HepG2 (cell line): Measurements from ENCODE around the gene HECTD4. TPM values are rescaled to one million over a fixed set of nuclear protein-coding genes. Genes with fewer than 3 reads are reported as not detected.
A peak's percentile ranks its signal among the peaks of the same experiment; 100 is the strongest.

Source experiments
- AGO2 ChIP-seq: fragments of 200-400 bp; formaldehyde crosslinking; optimal IDR thresholded peaks from 2 replicates; pipeline ENCODE3; 2017; ENCODE audit warnings: mild to moderate bottlenecking, low read depth, low read length, moderate library complexity
- CREM ChIP-seq, 2 experiments: sonication (generic) in 1 of 2; formaldehyde crosslinking in 1 of 2; IDR thresholded peaks; 2 replicates each; pipeline versions ENCODE4 v1.4.0 to v1.6.1; 2016 to 2020; ENCODE audit warnings: antibody characterized with exemption in 1 of 2, mild to moderate bottlenecking in 1 of 2, missing genetic modification reagents in 1 of 2
- IKZF1 ChIP-seq: fragments of 450-650 bp; IDR thresholded peaks from 2 replicates; pipeline ENCODE4 v1.7.1; 2016
- REL ChIP-seq: sonication (generic); formaldehyde crosslinking; conservative IDR thresholded peaks from 2 replicates; pipeline ENCODE4 v1.8.0; 2022; ENCODE audit warnings: mild to moderate bottlenecking, missing genetic modification reagents, moderate library complexity
- SALL1 ChIP-seq: sonication (generic); formaldehyde crosslinking; IDR thresholded peaks from 2 replicates; pipeline ENCODE4 v1.8.0; 2022; ENCODE audit warnings: mild to moderate bottlenecking, missing genetic modification reagents
- SATB2 ChIP-seq: sonication (generic); formaldehyde crosslinking; IDR thresholded peaks from 2 replicates; pipeline ENCODE4 v1.5.0; 2020; ENCODE audit warnings: missing genetic modification reagents
- TBL1XR1 ChIP-seq: fragments of 150-350 bp; IDR thresholded peaks from 2 replicates; pipeline ENCODE4 v1.6.1; 2014; ENCODE audit warnings: borderline replicate concordance, low read length; ENCODE audit not compliant: partially characterized antibody
- ZFP62 ChIP-seq: sonication (generic); formaldehyde crosslinking; IDR thresholded peaks from 2 replicates; pipeline ENCODE4 v1.4.0; 2020; ENCODE audit warnings: missing genetic modification reagents
- ZFYVE20 ChIP-seq: sonication (generic); formaldehyde crosslinking; IDR thresholded peaks from 2 replicates; pipeline ENCODE4 v1.8.0; 2023; ENCODE audit warnings: low read depth, mild to moderate bottlenecking, moderate library complexity, missing genetic modification reagents, borderline replicate concordance
- ZNF121 ChIP-seq: sonication (generic); formaldehyde crosslinking; IDR thresholded peaks from 2 replicates; pipeline ENCODE4 v1.5.0; 2020; ENCODE audit warnings: mild to moderate bottlenecking, missing genetic modification reagents
- ZNF557 ChIP-seq: sonication (generic); formaldehyde crosslinking; IDR thresholded peaks from 2 replicates; pipeline ENCODE4 v1.4.0; 2020; ENCODE audit warnings: missing genetic modification reagents
- ZNF597 ChIP-seq: sonication (generic); formaldehyde crosslinking; IDR thresholded peaks from 2 replicates; pipeline ENCODE4 v1.5.0; 2020; ENCODE audit warnings: missing genetic modification reagents
- ZNF749 ChIP-seq: sonication (generic); formaldehyde crosslinking; IDR thresholded peaks from 2 replicates; pipeline ENCODE4 v1.8.0; 2022; ENCODE audit warnings: mild to moderate bottlenecking, missing genetic modification reagents, moderate library complexity, borderline replicate concordance
- ZNF773 ChIP-seq: sonication (generic); formaldehyde crosslinking; IDR thresholded peaks from 2 replicates; pipeline ENCODE4 v1.4.0; 2020; ENCODE audit warnings: missing genetic modification reagents, borderline replicate concordance
- polyA plus RNA-seq, 8 experiments: library from polyadenylated mRNA; depleted of rRNA in 3 of 8; stranded (reverse) in 7 of 8; unstranded in 1 of 8; fragments of >200 nt; fragmentation: Illumina TruSeq in 4 of 8; extraction: Trizol in 4 of 8; gene quantifications; 2 replicates each; pipeline versions ENCODE4 v1.2.1 to v1.2.3, GENCODE V29; 2011 to 2016; ENCODE audit warnings: low read depth in 4 of 8, missing spikeins in 1 of 8, mixed read lengths in 1 of 8; ENCODE audit not compliant: insufficient read depth in 1 of 8
- total RNA-seq, 5 experiments: library from RNA; depleted of rRNA; stranded (reverse); fragments of >200 nt; fragmentation: Illumina TruSeq; extraction: Trizol; gene quantifications; 2 replicates each; pipeline ENCODE4 v1.2.3, GENCODE V29; 2016; ENCODE audit warnings: low read depth in 1 of 5
- TF ChIP-seq, protein P1 (sequence below): sonication (generic); formaldehyde crosslinking; IDR thresholded peaks from 2 replicates; pipeline ENCODE4 v1.4.0; 2020; ENCODE audit warnings: mild to moderate bottlenecking, missing genetic modification reagents
- TF ChIP-seq, protein P2 (sequence below): sonication (generic); formaldehyde crosslinking; IDR thresholded peaks from 2 replicates; pipeline ENCODE4 v1.5.0; 2020; ENCODE audit warnings: missing genetic modification reagents, mild to moderate bottlenecking, borderline replicate concordance
- TF ChIP-seq, protein P3 (sequence below): sonication (generic); formaldehyde crosslinking; IDR thresholded peaks from 2 replicates; pipeline ENCODE4 v1.4.0; 2020; ENCODE audit warnings: missing genetic modification reagents

HECTD4 gene
- total and polyA plus RNA-seq, 2 of the 13 experiments (the other 11 are each of a cell fraction or from before 2014, with no cell fraction given): 9.0 to 11.4 TPM

DNA sequence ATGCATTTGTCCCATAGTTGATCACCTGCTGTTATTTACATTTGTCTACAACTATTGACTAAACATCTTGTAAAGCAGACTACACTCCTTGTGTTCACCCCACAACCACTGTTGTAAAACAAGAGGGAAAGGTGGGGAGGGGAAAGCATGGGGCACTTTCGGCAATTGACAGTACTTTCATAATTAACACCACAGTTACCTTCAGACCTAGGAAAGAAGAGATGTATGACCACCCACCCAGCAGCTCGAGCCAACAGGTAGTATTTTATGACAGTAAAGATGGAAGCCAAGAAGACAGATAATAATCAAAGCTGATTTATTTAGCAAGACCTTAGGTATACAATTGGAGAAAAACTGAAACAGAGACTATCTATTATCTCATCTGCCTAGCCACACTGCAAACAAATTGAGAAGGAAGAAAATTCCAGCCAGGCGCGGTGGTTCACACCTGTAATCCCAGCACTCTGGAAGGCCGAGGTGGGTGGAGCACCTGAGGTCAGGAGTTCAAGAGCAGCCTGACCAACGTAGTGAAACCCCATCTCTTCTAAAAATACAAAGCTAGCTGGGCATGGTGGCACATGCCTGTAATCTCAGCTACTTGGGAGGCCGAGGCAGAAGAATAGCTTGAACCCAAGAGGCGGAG, 11.2 kb downstream of the HECTD4 start (continued):
- TF ChIP-seq TBL1XR1 (no peak), ZFYVE20 (no peak), SATB2 (CRISPR knock-in tag) (no peak), ZNF597 (no peak), REL (CRISPR knock-in tag) (no peak), ZFP62 (no peak), ZNF749 (no peak), AGO2 (no peak), ZNF121 (peak; percentile 87), ZNF557 (CRISPR knock-in tag) (no peak), IKZF1 (no peak), SALL1 (CRISPR knock-in tag) (0 out of 2 replicates have a peak, but pooled peaks have one; percentile 16), ZNF773 (CRISPR knock-in tag) (no peak), CREM (IDR thresholded peaks at IDR 0.05) (no peak), CREM (CRISPR knock-in tag; IDR thresholded peaks at IDR 0.05) (no peak)
- TF ChIP-seq, protein P1, sequence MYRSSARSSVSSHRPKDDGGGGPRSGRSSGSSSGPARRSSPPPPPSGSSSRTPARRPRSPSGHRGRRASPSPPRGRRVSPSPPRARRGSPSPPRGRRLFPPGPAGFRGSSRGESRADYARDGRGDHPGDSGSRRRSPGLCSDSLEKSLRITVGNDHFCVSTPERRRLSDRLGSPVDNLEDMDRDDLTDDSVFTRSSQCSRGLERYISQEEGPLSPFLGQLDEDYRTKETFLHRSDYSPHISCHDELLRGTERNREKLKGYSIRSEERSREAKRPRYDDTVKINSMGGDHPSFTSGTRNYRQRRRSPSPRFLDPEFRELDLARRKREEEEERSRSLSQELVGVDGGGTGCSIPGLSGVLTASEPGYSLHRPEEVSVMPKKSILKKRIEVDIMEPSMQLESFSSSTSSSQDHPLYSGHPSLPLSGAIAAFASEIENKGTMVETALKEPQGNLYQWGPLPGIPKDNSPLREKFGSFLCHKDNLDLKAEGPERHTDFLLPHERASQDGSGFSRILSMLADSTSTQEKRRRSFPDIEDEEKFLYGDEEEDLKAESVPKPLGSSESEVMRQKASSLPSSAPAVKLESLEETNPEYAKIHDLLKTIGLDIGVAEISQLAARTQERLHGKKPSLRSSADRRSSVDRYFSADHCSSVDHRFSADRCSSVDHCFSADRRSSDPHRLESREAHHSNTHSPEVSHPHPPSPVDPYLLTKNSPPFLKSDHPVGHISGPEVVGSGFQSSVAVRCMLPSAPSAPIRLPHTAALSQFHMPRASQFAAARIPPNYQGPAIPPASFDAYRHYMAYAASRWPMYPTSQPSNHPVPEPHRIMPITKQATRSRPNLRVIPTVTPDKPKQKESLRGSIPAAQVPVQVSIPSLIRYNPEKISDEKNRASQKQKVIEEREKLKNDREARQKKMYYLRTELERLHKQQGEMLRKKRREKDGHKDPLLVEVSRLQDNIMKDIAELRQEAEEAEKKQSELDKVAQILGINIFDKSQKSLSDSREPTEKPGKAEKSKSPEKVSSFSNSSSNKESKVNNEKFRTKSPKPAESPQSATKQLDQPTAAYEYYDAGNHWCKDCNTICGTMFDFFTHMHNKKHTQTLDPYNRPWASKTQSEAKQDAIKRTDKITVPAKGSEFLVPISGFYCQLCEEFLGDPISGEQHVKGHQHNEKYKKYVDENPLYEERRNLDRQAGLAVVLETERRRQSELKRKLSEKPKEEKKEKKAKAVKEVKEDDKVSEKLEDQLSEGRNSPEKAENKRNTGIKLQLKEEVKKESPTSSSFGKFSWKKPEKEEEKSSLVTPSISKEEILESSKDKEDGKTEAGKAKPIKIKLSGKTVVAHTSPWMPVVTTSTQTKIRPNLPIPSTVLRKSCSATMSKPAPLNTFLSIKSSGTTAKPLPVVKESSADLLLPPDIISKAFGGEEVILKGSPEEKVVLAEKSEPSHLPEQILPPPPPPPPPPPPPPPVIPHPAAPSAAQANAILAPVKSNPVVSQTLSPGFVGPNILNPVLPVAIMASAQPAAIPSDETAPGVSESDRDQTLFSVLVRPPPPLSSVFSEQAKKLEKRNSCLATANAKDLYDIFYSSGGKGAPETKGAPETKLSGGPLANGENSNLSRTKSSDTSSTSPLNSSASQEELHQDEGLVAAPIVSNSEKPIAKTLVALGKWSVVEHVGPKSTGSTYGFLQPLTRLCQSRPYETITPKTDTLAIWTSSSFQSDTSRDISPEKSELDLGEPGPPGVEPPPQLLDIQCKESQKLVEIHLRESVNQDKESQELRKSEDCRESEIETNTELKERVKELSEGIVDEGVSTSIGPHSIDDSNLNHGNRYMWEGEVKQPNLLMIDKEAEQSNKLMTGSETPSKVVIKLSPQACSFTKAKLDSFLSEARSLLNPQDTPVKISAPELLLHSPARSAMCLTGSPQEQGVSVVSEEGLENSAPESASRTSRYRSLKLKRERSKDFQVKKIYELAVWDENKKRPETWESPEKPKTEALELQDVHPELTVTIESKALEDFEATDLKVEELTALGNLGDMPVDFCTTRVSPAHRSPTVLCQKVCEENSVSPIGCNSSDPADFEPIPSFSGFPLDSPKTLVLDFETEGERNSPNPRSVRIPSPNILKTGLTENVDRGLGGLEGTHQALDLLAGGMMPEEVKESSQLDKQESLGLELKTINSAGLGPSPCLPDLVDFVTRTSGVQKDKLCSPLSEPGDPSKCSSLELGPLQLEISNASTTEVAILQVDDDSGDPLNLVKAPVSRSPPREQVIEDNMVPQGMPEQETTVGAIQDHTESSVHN (CRISPR knock-in tag): no peak
- TF ChIP-seq, protein P2, sequence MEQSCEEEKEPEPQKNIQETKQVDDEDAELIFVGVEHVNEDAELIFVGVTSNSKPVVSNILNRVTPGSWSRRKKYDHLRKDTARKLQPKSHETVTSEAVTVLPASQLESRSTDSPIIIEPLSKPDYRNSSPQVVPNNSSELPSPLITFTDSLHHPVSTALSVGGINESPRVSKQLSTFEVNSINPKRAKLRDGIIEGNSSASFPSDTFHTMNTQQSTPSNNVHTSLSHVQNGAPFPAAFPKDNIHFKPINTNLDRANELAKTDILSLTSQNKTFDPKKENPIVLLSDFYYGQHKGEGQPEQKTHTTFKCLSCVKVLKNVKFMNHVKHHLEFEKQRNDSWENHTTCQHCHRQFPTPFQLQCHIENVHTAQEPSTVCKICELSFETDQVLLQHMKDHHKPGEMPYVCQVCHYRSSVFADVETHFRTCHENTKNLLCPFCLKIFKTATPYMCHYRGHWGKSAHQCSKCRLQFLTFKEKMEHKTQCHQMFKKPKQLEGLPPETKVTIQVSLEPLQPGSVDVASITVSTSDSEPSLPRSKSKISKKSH (CRISPR knock-in tag): no peak
- TF ChIP-seq, protein P3, sequence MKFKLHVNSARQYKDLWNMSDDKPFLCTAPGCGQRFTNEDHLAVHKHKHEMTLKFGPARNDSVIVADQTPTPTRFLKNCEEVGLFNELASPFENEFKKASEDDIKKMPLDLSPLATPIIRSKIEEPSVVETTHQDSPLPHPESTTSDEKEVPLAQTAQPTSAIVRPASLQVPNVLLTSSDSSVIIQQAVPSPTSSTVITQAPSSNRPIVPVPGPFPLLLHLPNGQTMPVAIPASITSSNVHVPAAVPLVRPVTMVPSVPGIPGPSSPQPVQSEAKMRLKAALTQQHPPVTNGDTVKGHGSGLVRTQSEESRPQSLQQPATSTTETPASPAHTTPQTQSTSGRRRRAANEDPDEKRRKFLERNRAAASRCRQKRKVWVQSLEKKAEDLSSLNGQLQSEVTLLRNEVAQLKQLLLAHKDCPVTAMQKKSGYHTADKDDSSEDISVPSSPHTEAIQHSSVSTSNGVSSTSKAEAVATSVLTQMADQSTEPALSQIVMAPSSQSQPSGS (CRISPR knock-in tag): no peak
